ENCODE data around the gene MAP3K7. TPM values are rescaled to one million over a fixed set of nuclear protein-coding genes. Genes with fewer than 3 reads are reported as not detected.
A peak's percentile ranks its signal among the peaks of the same experiment; 100 is the strongest.

The MAP3K7 gene
- total and polyA plus RNA-seq, 2 of the 8 experiments (the other 6 are each of a cell fraction or from before 2014, with no cell fraction given), result 27.3 to 34.8 TPM

DNA sequence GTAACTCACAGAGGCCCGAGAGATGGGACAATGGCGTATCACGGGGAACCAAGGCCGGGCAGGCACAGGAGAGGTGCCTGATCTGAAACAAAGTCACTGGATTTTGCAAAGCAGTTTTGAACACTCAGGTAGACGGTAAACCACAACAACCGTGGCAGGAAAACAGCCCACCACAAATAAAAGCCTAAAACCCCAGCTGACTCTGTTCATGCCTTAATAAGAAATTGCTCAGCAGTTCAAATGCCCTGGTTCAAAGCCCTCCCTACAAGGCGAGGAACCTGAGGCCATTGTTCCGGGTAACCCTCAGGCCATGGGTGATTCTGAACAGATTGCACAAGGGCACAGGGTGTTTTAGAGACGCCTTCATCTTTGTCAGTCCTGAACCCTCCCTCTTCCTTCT is 114.2 kb downstream of the MAP3K7 start:
- Histone ChIP-seq H3K27me3 (replicated peaks in 1 of 4; ENCODE audit: control insufficient read depth in 3 of 4, extremely low read depth in 1 of 4, insufficient read depth in 3 of 4, low read length in 3 of 4) (no peaks in the 10 kb centered on the region), H3K18ac (ENCODE audit: extremely low read depth, low read length) (no peak overlapping the region; the same call in 1 of the 2 replicates), H3K9ac (replicated peaks in 1 of 4; ENCODE audit: extremely low read depth in 1 of 4, low read depth in 3 of 4, low read length in 3 of 4) (no peak overlapping the region), H4K8ac (ENCODE audit: extremely low read depth, insufficient read depth, low read length) (no peak overlapping the region), H3K4me1 (replicated peaks in 1 of 4; ENCODE audit: control insufficient read depth in 3 of 4, insufficient read depth in 4 of 4, low read length in 3 of 4) (no peaks in the 10 kb centered on the region; a peak in 3 of 7 replicates), H3K56ac (replicated peaks; ENCODE audit: insufficient read length, low read depth, low read length) (no peak overlapping the region), H3K36me3 (ENCODE audit: control insufficient read depth in 2 of 4, insufficient read depth in 4 of 4, low read length in 3 of 4) (no peaks in the 10 kb centered on the region), H3K9me3 (ENCODE audit: insufficient read depth in 2 of 2, low read depth in 1 of 2, low read length in 1 of 2) (no peaks in the 10 kb centered on the region), H3K27ac (ENCODE audit: low read depth, low read length) (no peak overlapping the region), H2AK5ac (ENCODE audit: low read depth, low read length) (no peak overlapping the region), H3K4me3 (ENCODE audit: extremely low read depth in 1 of 4, insufficient read depth in 2 of 4, low read depth in 3 of 4, low read length in 4 of 4) (no peak overlapping the region), H2BK5ac (ENCODE audit: low read depth, low read length) (no peak overlapping the region), H4K5ac (ENCODE audit: insufficient read length, low read depth, low read length) (no peak overlapping the region), H2BK15ac (ENCODE audit: low read length) (no peak overlapping the region; the same call in 1 of the 2 replicates), H2BK20ac (ENCODE audit: low read length) (no peak overlapping the region), H3K23me2 (ENCODE audit: low read depth, low read length) (no peaks in the 10 kb centered on the region), H4K91ac (replicated peaks; ENCODE audit: insufficient read length, low read length) (no peak overlapping the region), H3K79me2 (ENCODE audit: control insufficient read depth in 1 of 2, insufficient read depth in 2 of 2, low read length in 2 of 2) (no peaks in the 10 kb centered on the region), H3K14ac (ENCODE audit: insufficient read length) (no peak overlapping the region), H4K20me1 (replicated peaks in 1 of 2; ENCODE audit: control insufficient read depth in 1 of 2, insufficient read depth in 2 of 2, low read length in 2 of 2) (no peaks in the 10 kb centered on the region), H3K4ac (replicated peaks; ENCODE audit: insufficient read length, low read depth, low read length) (no peak overlapping the region), H3K79me1 (ENCODE audit: low read depth, low read length) (no peaks in the 10 kb centered on the region), H3K23ac (ENCODE audit: insufficient read length) (no peak overlapping the region), H2AFZ (ENCODE audit: low read length) (0 out of 2 replicates have a peak overlapping the region, but pooled peaks have one; percentile 68), H3K4me2 (ENCODE audit: insufficient read depth in 1 of 2, low read depth in 2 of 2, low read length in 2 of 2) (no peak overlapping the region), H2BK120ac (replicated peaks; ENCODE audit: low read depth, low read length) (no peak overlapping the region), H2BK12ac (ENCODE audit: low read depth, low read length) (no peak overlapping the region)
- DNase-seq (ENCODE audit: low read depth in 1 of 2, low spot score in 2 of 2) (no peak), FAIRE-seq (no peak)
- CTCF ChIA-PET (ENCODE audit: partially characterized antibody), result interaction anchor here (0.6 to 12.4 kb wide), 6 partner anchors 16 to 532 kb away, joined by 3 to 234 read pairs (median 36); partner anchors contain the start of gene BACH2
- WGBS, 2 experiments (ENCODE audit: extremely low coverage in 1 of 2, insufficient coverage in 1 of 2, insufficient read length in 1 of 2, insufficient replicate concordance in 2 of 2, low coverage in 1 of 2, low lambda C conversion rate in 2 of 2, missing lambda C conversion rate in 1 of 2), result 96% methylated on average over 9 of the region's 9 CpGs; no CpG with 5 or more reads in 1 of the 2 experiments
- POLR2A ChIA-PET (ENCODE audit: partially characterized antibody), result interaction anchor here (0.6 kb wide), 1 partner anchor 14 kb away, joined by 3 read pairs; no protein-coding TSS in a partner anchor
- no peak for TF ChIP-seq RNF2 (IDR thresholded peaks at IDR 0.05; ENCODE audit: borderline replicate concordance, low read depth, low read length, missing control alignments, poor library complexity, severe bottlenecking)
- TF ChIP-seq TCF12 (IDR thresholded peaks at IDR 0.05; ENCODE audit: low read depth, low read length), result no peak
- no peak for TF ChIP-seq RAD21 (IDR thresholded peaks at IDR 0.05 in 1 of 2, conservative IDR thresholded peaks at IDR 0.05 in 1 of 2; ENCODE audit: low read depth in 2 of 2, low read length in 2 of 2)
- no peak for TF ChIP-seq SIRT6 (IDR thresholded peaks at IDR 0.05; ENCODE audit: low read length)
- TF ChIP-seq CHD1 (IDR thresholded peaks at IDR 0.05; ENCODE audit: low read depth, low read length), result no peak
- TF ChIP-seq BRCA1 (IDR thresholded peaks at IDR 0.05; ENCODE audit: low read depth, low read length), result no peak
- TF ChIP-seq, protein P1, sequence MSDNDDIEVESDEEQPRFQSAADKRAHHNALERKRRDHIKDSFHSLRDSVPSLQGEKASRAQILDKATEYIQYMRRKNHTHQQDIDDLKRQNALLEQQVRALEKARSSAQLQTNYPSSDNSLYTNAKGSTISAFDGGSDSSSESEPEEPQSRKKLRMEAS (IDR thresholded peaks at IDR 0.05), result no peak
- TF ChIP-seq ZNF274 (IDR thresholded peaks at IDR 0.05; ENCODE audit: borderline replicate concordance, extremely low read depth, low read length), result no peak
- no peak for TF ChIP-seq BCL11A (IDR thresholded peaks at IDR 0.05; ENCODE audit: low read depth in 2 of 2, low read length in 2 of 2)
- TF ChIP-seq, protein P2, sequence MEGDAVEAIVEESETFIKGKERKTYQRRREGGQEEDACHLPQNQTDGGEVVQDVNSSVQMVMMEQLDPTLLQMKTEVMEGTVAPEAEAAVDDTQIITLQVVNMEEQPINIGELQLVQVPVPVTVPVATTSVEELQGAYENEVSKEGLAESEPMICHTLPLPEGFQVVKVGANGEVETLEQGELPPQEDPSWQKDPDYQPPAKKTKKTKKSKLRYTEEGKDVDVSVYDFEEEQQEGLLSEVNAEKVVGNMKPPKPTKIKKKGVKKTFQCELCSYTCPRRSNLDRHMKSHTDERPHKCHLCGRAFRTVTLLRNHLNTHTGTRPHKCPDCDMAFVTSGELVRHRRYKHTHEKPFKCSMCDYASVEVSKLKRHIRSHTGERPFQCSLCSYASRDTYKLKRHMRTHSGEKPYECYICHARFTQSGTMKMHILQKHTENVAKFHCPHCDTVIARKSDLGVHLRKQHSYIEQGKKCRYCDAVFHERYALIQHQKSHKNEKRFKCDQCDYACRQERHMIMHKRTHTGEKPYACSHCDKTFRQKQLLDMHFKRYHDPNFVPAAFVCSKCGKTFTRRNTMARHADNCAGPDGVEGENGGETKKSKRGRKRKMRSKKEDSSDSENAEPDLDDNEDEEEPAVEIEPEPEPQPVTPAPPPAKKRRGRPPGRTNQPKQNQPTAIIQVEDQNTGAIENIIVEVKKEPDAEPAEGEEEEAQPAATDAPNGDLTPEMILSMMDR (IDR thresholded peaks at IDR 0.05; ENCODE audit: control extremely low read depth in 1 of 3, insufficient read depth in 1 of 3, low read depth in 1 of 3, low read length in 3 of 3), result no peak
- no peak for TF ChIP-seq CHD2 (IDR thresholded peaks at IDR 0.05; ENCODE audit: low read length)

Data from H1 (cell line).